T-helper 1 cell (primary cell): ENCODE data around the gene SLC47A2.

ENCODE experiments used
- DNase-seq, 5 donors: peaks; one replicate each; pipeline ENCODE4 v3.0.0-alpha.2; 2012 to 2020

SLC47A2 gene

DNA sequence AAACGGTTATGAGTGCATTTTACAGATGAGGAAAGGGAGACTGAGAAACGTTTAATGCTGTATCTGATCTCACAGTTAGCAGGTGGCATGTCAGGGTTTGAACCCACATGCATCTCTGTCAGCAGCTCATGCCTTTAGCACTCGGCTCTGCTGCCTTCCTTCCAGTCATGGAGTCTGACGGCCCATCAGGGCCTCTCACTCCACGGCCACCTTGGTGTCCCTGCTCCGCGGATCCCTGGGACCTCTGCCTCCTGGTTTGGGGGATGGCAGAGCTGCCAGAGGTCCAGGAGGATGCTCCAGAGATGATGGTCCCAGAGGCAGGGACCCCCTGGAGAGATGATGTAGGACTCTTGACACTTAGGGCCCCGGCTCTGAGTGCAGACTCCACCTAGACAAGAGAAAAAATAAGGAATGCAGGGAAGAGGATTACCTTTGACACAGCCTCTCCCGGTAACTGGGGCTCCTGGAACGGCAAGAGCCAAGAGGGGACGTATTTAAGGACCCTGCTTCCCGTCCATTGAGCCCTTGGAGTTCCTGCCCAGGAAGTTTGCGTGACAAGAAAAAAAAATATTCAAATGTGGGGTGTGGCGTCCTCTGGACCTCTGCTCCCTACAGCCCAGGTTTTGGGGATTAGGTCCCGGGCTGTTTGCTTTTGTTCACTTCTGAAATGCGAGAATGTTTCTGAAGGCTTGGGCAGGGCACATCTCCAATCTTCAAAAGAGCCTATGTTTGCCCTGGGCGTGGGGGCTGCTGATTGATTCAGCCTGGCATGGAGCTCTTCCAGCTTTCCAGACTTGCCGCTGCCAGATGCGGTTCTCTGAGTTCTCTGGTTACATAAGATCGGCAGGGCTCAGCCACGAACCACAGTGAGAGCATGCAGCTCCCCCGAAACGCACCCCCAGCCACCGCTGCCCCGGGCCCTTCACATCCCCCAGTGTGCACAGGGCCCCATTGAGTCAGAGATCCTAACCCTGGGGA, 31.7 kb upstream of the SLC47A2 start, which contains the start of gene ALDH3A1:
Gene ALDH3A1 (minus strand): TSS at position 470 of the 978 bp plus-strand sequence. CDS start 3,169 bp downstream, outside the sequence.
- no peak for DNase-seq

DNA sequence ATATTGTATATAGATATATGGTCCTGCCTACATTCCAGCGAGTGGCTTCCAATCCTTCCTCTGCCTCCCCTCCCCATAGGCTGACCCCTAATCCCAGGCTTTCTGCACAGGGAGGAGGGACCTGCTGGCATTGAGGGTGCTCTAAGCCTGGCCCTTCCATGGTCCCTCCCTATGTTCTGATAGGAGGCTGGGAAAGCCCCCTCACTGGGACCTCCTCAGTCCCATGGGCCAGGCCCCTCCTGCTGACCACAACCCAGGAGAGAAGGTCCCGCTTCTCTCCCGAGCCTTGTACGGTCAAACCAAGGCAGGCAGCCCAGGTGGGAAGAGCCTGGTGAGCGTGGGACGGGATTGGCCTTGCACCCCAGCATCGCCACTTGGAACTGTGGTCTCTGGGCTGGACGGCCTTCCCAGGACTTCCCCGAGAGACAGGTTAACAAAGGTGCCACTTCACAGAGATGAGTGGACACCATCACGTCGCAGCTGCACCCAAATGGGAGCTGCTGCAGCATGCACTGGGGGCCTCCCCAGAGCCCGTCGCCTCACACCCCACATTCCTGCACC, 30.9 kb upstream of the SLC47A2 start:
- DNase-seq: no peak

DNA sequence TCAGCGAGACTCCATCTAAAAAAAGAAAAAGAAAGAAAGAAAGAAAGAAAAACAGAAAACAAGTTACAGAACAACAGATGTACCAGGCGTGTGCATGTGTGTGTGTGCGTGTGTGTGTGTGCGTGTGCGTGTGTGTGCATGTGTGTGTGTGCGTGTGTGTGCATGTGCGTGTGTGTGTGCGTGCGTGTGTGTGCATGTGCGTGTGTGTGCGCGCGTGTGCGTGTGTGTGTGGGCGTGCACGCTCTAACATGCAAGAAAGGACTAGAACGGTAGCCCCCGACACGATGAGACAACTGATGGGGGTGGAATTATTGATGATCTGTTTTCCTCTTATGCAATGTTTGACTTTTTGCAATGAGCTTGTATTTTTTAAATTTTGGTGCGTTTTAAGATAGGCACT, 30.1 kb upstream of the SLC47A2 start:
- no peak for DNase-seq

DNA sequence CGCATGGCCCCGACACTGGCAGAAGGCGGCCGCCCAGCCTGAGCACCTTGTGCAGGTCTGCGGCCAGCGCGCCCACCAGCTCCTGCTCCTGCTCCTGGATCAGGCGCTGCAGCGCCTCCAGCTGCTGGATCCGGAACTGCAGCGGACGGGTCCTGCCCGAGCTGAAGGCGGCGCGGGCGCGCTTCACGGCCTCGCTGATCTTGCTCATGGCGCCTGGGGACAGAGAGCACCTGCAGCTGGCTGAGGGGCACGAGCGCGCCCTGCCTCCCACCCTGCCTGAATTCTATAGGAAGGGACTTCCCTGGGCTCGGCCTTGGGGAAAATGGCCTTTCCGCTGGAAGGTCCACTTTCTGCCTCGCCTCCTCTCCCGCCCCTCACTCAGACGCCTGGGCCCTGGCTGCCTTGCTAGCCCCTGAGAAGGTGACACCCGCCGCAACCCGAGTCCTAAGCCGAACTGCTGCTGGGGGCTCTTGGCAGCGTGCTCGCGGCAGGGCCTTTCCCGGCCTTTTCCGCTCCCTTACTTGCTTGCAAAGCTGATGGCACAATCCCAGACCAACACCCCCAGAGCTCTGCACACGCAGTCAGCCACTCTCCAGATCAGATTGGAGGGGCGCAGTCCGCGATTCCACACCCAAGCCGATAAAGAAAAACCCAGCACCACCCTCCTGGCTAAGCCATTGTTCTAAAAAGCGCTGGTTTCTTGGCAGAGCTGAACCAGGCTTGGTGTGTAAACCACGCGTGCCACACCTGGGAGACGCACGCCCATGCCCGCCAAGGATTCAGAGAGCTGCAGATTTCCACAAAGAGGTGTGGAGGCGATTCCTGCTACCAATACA, 28.8 kb upstream of the SLC47A2 start:
- peak; percentile 54 to 79 (median 70) for DNase-seq

DNA sequence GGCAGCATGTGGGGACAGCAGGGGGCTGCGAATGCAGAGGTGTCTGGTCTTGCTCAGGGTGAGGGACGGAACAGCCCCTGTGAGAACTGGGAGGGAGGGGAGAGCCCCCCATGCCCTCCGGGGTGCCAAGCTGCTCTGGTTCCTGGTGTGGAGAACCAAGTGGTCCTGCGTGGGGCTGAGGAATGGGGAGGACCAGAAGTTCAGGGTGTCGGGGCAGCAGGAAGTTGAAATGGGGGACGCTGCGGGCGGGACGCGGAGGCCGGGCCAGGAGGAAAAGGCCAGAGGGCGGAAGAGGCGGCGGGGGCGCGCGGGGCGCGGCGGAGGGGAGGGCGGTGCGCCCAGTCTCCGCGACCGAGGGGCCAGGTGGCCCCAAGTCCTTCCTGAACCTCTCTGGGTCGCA, 28.1 kb upstream of the SLC47A2 start:
- DNase-seq: no peak

DNA sequence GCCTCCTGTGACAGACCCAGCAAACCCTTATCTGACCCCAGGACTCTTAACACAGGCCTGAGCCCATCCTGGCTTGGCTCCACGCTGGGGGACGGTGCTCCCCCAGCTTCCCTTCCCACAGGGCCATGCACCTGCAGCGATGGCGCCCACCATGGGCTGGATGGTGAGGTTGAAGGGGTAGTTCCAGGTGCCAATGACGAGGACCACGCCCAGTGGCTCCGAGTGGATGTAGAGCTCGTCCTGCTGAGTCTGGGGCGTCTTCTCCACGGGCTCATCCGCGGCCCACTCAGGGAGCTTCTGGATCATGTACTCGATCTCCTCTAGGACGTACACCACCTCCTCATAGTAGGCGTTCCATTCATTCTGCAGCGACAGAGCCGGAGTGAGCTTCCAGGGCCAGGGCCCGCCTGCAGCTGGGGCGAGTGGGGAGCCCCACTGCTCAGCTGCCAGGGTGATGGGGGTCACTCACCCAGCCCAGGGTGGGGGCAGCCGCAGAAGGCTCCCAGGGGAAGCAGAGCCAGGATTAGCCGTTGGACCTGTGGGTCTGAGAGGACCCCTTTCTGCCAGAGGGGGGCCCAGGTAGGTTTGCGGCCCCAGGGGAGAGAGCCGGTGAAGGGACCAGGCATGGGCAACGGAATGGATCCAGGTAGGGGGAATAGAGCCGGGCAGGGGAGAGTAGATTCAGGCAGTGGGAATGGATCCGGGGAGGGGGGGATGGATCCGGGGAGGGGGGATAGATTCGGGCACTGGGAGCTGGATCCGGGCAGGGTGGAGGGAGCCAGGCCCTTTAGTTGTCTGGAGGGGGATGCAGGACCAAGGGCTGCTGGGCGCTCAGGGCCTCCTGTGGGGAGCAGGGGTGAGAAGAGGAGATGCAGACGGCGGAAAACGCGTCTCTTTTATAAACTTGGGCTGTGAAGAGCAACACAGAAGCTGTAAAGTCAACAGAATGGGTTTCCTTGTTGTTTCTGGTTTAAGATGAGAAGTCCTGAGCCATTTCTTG, 27.0 kb upstream of the SLC47A2 start:
- DNase-seq: no peak

DNA sequence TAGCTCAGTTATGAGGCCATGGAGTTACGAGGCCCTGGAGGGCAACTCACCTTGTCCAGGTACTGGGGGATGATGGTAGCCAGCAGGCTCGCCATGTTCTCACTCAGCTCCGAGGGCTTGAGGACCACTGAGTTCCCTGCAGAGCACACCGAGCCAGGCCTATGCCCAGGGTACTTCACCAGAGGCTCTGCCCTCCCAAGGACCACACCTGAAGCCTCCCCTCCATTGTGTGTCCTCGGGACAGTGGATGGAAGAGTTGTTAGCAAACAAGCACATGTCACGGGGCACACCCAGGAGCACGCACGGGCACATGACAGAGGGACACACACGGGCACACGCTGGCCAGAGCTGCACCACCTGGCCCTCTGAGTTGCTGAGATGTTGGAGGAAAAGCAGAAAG, 26.1 kb upstream of the SLC47A2 start:
- DNase-seq: no peak

DNA sequence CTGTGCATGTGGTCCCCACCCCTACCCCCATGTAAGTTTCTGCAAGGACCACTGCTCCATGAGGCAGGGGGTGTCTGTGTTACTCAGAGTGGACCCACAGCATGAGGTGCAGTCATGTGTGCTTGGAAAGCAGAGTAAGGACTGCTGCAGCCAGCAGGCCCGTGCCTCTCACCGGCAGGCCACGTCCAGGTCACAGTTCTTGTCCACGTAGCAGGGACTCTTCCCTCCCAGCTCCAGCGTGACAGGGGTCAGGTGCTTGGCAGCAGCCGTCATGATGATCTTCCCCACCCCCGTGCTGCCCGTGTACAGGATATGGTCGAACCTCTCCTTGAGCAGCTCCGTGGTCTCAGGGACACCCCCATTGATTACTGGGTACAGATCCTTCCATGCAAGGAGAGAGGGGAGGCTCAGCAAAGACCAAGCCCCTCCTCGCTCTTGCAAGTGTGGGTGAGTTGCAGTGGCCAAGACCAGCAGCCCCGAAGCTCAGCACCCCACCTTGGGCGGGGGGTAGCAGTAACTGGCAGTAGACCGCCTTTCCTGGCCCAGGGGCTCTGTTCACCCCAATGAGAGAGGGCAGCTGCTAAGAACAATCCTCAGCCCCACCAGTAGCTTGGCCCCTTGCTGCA, 25.6 kb upstream of the SLC47A2 start:
- DNase-seq: no peak

DNA sequence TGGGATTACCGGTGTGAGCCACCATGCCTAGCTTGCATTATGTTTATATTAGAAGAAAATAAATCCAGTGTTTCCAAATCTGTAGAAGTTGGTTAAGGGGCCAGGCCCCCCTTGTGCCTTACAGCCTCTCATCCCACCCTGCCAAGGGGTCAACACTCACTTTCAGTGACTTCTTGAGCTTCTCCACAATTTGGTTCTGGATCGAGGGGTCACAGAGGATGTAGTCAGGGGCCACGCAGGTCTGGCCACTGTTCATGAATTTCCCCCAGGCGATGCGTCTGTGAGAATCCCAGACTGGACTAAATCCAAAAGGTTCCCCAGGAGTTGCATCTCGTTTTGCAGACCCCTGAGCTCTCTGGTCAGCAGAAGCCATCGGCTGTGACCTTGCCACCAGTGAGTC, 24.5 kb upstream of the SLC47A2 start:
- DNase-seq: no peak

DNA sequence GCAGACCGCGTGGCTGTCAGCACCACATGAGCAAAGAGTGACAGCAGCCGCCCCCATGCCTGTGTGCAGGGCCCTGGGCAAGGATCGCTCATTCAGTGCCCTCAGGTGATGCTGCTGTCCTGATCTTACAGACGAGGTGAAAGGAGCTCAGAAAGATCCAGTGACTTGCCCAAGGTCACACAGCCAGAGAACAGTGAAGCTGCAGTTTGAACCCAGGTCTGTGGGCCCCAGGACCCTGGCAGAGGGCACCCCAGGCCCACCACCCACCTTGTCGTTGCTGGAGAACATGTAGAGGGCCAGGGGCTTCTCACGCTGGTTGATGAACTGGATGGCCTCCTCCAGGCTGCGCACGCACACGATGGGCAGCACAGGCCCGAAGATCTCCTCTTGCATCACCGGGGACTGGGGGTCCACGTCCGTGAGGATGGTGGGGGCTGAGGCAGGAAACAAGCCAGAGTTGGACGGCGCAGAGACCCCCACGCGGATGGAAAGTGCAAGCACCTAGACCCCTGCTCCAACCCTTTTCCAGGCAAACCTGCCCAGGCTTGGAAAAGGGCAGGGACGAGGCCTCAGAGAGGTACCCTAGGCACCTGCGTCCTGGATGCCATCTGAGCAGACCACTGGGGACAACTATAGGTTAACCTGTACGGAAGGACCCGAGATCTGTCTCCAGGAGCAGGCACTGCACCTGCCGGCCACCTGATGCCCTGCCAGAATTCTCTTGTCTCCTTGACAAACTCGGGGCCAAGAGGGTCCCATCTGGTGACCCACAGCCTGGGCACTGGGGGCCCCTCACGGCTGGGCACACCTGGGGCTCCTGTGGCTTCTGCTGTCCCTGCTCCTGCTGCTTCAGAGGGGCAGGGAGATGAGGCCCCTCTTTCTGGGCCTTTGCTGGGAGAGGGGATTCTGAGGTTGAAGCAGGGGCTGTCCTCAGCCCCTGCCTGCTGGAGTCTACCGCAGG, 23.1 kb upstream of the SLC47A2 start:
- DNase-seq: no peak

DNA sequence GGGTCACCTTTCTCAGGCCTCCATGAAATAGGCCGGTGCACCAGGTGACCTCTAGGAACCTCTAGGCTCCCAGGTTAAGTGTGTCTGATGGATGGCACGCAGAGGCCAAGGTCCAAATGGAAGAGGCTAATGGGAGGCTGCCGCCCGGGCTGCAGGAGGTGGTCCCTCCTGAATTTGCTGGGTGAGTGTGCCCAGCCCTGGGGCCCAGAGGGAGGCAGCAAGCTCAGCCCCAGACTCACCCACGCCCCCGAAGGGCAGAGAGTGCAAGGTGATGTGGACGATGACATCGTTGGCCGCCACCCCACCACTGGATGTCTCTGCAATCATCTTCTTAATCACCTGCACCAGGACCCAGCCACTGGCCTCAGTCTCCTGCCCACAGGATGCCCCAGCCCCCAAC, 22.4 kb upstream of the SLC47A2 start:
- no peak for DNase-seq

DNA sequence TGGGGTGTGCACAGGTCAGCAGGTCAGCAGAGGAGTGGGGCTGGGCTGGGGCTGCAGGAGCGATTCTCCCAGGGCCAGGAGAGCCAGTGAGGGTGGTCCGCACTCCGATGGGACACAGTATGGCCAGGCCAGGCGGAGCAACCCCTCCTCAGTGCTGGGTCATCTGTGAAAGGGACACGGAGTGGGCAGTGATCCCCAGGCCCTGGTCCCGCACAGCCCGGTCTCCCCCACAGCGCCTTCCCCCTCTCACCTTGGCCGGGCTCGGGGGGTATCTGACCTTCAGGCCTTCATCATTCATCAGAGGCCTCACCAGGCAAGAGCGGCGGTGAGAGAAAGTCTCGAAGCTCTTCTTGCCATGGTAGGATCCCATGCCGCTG, 21.7 kb upstream of the SLC47A2 start:
- DNase-seq: no peak

DNA sequence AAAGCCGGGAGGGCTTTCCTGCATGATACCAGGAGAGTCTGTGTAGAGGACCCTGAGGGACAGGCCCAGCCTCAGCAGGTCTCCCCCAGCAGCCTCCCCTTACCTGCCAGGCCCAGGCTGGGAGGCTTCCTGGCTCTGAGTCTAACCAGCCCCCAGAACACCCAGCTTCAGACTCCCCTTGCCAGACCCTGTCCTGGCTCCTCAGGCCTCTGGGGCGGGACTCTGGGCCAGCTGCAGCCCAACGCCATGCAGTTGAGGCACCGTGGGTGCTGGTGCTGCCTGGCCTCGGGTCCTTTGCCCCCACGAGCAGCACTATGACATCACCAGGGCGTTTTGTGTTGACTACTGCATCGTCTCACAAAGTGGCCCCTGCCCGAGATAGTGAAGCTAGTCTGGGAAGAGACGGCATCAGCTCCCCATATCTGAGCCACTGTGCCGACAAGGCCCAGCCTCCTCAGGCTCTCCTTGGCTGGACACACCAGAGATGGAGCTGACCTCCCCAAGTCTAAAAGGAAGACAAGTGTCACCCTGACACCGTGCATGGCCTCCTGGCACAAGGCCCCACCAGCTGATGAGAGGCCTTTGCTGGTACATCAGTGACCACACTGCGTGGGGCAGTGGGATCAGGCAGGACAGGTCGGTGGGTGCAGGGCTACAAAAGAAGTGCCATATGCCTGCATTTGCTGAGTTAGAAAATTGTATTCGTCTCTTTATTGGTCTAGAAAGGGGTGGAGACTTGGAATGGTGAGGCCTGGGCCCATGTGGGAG, 21.1 kb upstream of the SLC47A2 start:
- DNase-seq: no peak

DNA sequence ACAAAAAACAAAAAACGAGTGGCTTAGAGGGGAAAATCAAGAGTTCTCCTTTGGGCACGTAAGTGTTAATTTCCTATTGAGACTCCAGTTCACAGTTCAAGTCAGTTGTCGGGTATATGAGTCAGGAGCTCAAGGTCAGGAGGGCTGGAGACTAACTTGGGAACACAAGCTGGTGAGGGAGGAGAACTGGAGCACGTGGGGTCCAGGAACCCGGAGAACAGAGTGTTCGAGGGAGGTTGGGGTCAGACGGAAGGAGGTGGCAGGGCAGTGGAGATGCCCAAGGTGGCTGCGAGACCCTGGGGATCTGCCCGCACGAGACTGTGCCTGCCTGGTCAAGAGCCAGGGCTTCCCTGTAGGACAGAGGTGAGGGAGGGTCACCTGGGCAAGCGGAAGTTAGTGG, 19.7 kb upstream of the SLC47A2 start:
- no peak for DNase-seq

DNA sequence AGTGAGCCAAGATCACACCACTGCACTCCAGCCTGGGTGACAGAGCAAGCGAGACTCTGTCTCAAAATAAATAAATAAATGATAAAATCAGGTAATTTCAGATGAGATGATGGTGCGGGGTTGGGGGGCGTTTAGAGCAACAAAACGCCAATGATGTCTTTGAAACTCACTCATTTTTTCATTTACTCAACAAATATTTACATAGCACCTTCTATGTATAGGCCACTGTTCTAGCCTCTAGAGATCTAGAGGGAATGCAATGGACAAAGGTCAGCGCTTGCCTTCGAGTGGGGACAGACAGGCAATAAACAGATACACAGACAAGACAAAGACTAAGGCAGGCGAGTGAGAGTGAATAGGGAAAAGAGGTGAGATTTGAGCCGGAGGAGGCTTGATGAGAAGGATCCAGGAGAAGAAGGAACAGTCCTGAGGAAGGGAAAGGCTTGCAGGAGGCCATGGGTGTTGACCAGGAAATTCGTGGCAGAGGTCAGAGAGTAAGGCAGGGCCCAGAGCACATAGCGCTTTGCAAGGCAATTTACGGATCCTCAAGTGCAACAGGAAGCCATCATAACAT, 17.7 kb upstream of the SLC47A2 start:
- no peak for DNase-seq

DNA sequence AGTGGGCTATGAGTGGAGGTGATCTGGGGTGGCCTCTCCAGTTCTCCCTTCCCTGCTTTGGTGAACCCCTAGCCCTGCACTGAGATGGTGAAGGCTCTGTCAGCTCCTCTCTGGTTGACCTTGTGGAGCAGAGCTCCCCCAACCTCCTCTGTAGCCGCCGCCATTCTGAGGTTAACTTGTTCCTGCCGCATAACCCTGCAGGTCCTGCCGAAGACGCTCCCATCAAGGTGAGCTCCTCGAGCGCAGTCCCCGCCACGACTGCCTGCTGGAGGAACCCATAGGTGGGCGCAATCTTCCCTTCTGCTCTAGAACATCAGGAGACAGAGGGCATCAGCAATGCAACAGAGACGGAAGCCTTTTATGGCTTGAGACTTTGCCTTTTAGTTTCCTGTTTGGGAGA, 15.2 kb upstream of the SLC47A2 start:
- DNase-seq: no peak

DNA sequence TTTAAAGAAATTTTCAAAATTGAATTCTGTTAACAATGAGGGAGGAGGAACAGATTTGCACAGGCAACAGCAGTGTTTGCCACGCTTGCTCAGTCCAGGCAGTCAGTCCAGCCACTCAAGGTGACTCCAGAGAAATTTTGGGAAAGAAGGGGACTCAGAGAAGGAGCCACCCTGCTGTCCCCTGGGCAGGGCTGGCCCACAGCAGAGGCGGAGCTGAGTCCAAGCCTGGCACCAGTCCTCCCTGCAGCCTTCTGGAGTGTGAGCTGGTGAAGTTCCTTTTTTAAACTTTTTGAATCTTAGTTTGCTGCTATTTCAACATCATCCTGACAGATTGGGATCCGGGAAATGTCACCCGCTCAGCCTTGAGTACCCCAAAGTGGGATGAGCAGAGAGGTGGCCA, 14.5 kb upstream of the SLC47A2 start:
- DNase-seq: no peak

DNA sequence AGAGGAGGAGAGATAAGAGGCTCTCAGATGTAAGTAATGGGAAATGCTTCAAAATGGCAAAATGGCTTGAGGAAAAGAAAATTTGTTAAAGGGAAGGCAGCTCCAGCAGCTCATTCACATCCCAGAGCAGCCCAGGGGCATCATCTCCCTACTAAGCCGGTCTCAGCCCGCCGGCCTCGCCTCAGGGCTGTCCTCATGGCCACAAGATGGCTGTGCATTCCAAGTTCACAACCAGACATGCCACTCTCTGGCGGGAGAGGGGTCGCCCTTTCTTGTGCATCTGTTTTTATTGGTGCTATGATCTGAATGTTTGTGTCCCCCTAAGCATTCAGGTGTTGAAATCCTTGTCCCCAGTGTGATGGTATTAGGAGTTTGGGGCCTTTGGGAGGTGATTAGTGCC, 13.5 kb upstream of the SLC47A2 start:
- DNase-seq: no peak

DNA sequence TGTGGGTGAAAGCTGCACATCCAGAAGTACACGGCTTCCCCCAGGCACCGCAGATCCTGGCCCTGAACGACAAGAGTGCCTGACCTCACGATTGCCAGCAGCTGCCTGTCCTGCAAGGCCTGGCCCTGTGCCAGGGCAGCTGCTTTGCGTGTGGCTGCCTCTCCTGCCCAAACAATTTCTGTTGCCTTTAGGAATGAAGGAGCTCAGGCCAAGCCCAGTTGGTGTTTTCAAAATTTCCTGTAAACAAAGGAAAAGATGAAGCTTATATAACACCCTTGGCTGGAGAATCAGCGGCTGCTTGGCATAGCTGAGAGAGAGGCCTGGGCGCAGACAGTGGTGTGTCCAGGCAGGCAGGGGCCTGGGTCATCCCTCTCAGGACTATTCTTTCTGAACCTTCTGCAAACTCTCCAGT, 11.7 kb upstream of the SLC47A2 start:
- no peak for DNase-seq
